ENCODE measurements around the gene TUBGCP3. TPM values are rescaled to one million over a fixed set of nuclear protein-coding genes. Genes with fewer than 3 reads are reported as not detected.
A peak's percentile ranks its signal among the peaks of the same experiment; 100 is the strongest.

Gene TUBGCP3
- polyA plus RNA-seq, 3 donors = 27.8 to 40.6 (median 36.0) TPM

DNA sequence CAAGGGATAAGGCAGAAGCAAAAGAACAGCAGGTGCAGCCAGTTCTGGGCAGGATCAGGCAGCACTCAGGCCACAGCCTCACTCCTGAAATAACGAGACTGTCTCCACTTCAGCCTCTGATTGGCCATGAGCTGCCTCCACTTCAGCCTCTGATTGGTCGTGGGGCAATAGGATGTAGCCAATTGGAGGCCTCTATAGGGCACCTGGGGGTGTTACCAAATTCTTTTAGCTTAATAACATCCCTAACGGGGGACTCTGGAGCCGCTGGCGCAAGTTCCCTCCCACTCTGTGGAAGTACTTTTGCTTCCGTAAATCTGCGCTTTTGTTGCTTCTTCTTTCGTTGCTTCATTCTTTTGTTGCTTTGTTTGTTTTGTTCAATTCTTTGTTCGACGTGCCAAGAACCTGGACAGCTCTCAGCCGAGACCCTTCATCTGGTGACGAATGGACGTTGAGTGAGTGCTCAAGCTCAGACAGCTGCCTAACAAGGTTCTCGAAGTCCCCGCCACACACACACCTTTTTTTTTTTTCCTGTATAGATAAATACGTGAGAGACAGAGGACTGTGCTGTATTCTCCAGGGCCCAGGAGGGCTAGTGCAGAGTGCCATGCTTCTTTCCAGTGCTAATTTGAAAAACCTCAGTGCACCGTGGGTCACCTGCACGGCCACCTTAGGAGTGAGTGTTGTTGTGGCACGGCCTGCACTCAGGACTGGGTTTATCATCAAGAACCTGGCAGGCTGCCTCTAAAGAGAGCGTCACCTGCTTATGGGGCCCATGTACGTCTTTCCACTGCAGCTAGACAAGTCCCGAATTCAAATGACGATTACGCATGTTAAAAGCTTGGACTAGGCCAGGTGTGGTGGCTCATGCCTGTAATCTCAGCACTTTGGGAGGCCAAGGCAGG is 32.0 kb upstream of the TUBGCP3 start:
- DNase-seq = no peak

DNA sequence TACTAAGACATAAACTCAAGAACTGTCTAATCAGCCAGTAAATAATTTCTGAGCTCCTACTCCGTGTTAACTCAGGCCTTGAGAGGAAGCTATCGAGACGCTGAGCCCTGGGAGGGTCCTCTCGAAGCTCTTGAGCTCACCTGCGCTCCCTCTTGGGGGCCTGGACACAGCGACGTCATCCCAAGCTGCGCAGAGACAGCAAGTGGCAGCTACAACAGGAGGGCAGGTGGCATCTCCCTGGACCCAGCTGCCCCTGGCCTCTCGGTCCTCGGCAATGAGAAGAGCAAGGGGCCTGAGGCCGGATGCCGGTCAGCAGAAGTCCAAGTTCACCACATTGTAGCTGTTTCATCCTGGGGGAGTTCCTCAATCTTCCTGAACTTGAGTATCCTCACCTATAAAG is 30.5 kb upstream of the TUBGCP3 start:
- DNase-seq = no peak

DNA sequence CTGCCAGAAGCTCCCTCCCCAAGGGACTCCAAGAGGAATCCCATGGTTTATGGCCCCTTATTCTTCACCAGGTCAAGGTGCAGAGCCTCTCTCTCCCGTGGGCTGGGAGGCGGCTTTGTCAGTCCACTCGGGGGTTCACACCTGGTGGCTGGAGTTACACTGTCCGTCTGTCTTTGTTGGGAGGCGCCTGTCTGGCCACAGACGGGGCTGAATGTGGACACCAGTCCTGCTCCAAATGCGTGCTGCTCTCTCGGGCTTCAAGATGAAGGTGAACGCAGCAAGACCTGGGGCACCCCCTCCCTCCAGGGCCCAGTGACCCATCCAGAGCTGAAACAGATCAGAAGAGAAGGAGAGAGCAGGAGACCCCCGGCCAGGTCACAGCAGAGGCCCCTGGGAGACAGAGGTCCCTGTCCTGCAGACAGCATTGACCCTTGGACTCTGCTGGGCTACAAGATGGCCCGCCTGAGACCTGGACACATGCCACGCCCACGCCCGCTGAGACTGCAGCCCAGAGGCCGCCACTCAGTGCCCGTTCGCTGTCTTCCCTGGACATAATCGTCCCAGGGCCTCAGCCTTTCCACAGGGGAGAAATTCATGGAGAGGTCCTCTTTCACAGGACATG is 29.9 kb upstream of the TUBGCP3 start:
- DNase-seq = no peak

GRCh38 chr13:112616586-112617362 is 28.8 kb upstream of the TUBGCP3 start:
- DNase-seq = no peak

- no peak for DNase-seq
These were observed 27.4 kb upstream of the TUBGCP3 start for GRCh38 chr13:112615391-112615790.

DNA sequence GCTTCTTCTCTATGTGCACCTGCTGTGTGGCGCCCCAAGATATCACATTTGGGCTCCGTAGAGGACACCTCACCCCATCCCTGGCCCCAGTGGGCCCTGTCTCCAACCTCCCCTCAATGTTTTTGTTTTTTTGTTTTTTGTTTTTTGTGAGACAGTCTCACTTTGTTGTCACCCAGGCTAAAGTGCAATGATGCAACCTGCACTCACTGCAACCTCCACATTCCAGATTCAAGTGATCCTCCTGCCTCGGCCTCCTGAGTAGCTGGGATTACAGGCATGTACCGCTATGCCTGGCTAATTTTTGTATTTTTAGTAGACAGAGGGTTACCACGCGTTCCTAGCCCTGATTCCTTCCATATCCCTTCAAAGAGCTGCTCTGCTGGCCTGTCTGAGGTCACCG is 26.9 kb upstream of the TUBGCP3 start:
- DNase-seq = no peak

GRCh38 chr13:112608212-112608611 is 20.3 kb upstream of the TUBGCP3 start:
- DNase-seq = no peak

GRCh38 chr13:112606109-112607001 is 18.4 kb upstream of the TUBGCP3 start:
- peak; percentile 88 for DNase-seq

GRCh38 chr13:112605531-112605990 is 17.6 kb upstream of the TUBGCP3 start:
- no peak for DNase-seq

DNA sequence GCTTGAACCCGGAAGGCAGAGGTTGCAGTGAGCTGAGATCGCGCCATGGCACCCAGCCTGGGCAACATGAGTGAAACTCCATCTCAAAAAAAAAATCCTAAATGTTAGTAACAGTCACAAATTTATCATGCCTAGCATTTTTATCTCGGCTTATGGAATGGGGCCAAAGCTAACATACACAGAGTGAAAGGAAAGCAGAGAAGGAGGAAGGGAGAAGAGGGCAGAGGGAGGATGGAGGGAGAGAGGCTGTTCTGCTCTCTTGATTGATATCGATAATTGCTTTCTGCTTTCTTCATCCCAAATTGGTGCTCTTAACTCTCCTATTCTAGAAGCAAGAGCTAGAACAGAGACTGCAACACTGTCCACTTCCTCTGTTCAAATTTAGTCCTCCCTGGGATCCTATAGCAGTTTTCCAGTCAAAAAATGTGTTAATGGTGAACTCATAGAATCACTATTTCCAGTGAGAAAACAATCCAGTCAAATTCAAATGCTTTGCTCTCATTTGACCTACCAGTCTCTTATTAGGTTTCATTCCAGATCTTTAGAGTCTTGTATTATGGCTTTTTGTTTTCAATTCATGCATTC is 15.8 kb upstream of the TUBGCP3 start:
- no peak for DNase-seq

DNA sequence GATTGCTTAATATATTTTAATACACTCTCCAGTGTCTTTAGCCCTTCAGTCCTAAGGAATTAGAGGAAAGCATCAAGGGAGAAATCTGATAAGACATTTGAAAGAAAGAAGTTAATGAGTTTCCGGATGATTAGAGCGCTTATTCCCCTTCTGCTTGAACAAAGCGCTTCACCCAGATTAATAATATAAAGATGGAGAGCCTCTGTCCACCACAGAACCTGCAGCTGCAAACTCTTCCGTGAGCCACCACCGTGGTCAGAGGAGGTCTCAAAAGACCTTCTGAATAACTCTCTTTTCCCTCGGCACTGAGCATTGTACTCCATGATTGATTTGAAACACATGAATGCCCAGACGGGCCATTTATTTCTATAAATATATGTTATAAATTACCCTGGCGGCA is 14.2 kb upstream of the TUBGCP3 start:
- DNase-seq = no peak

GRCh38 chr13:112601371-112601770 is 13.4 kb upstream of the TUBGCP3 start:
- no peak for DNase-seq

DNA sequence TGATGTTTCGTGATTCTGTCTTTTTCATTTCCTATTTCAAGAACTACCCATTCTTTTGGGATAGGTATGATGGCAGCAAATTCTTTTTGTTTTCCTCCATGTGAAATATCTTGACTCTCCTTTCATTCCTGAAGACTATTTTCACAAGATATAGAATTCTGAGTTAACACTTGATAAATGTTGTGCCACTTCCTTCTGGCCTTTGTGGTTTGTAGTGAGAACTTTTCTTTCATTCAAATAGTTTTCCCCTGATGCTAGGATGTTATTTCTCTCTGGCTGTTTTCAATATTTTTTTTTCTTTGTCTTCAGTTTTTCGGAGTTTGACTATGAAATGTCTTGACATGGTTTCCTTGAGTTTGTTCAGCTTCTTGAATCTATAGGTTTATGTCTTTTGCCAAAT is 8.3 kb upstream of the TUBGCP3 start:
- DNase-seq = no peak

DNA sequence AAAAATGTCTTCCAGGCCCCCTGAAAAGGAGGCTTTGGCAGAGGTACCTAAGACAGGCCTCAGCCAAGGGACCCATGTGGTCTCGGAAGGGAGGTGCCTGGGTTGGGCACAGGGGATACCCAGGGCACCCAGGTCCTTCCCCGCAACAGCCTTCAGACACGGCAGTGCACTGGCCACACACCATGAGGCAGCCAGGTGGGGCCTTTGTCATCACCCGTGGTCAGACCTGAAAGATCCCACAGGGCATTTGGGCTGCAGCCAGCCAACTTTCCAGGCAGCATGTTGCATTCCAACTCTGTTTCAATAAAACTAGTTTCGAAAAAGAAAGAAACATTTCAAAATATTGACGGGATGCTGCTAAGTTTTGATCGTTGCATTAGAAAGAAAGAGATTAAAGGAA is 4.7 kb upstream of the TUBGCP3 start:
- no peak for DNase-seq

- DNase-seq = no peak
These were observed 4.2 kb upstream of the TUBGCP3 start for GRCh38 chr13:112592181-112592580.

DNA sequence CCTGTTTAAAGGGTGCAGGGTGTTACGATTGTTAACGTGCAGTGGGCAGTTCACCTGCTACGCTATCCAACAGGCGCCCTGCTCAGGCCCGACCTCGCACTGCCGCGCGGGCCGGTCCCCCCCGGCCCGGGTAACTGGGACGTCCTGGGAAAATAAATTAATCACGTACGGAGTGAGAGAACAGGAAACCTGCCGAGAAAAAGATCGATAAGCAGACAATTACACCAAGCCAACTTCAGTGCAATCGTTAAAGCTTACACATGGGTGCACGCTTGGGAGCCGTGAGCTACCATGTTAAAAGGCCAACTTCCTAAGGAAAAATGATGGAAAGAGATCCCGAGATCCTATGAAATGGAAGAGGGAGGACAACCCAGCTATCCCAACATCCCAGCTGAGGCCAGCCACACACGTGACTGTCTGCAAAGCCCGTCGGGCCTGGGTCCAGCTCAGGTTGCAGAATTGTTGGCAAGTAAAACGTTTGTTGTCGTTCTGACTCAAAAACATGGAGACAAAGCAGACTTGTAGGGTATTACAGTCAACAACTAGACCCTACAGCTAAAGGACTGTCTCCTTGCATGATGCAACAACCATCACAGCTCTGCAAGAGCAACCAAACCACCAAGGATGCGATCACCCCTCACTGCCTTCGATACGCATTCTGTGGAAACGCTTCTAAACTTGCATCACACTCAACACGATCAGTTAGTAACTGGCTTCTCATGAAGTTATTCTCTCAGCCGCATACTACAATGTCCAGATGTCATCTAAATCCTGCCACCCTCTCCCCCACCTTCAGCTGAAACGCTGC is 741 bp upstream of the TUBGCP3 start:
- DNase-seq = no peak

DNA sequence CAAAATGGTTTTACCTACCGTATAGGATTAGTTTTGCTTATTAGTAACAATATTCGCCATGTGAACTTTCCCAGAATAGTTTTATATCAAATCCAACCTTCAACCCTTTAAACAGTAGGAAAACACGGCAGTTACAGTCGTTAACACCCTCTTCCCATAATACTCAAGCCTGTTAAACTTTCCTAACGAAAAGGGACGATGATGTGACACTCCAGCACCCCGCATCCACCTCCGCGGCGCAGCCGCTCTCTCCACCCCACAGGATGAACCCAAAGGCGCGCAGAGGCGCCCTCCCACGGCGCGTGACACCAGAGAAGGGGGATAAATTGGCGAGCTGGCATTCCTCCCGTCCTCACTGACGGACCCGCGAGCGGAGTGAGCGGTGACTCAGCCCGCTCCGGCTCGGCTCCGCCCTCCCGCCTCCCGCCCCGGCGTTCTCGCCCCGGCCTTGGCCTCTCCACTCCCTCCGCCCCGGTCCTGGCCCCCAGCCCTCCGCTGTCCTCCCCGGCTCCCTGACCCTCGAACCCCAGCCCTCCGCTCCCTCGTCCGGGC is 665 bp downstream of the TUBGCP3 start:
- peak; percentile 72 for DNase-seq

- no peak for DNase-seq
These were observed 1.5 kb downstream of the TUBGCP3 start for GRCh38 chr13:112586334-112586960.

DNA sequence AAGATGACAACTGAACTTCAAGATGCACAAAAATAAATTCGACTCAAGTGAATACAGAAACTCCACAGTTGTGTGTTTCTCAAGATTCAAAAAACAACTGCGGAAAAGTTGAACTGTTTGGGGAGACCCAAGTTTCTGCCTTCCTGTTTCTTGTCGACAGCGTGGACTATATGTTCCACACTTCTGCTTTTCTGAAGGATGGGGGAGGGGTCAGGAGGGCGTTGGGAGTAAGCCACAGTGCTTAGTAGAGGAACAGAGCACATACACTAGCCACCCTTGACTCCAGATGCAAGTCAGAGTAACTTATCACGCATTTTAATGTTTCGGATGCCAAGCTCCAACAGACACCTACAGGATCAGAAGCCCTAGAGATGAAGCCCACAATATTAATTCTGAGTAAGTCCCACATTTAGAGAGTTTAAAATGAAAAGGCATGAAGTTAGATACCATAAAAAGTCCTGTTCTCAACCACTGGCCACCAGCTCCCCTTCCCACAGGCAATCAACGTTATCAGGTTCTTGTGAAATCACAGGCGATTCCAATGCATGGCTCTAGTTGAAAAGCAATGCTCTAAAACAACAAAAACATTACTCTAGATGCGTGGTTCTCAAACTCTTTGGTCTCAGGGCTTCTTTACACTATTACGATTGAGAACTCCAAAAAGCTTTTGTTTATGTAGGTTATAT is 4.2 kb downstream of the TUBGCP3 start:
- no peak for DNase-seq

Data from renal pelvis (tissue), 4 donors.